K562 (cell line): ENCODE data around the gene EFCC1. TPM values are rescaled to one million over a fixed set of nuclear protein-coding genes. Genes with fewer than 3 reads are reported as not detected.

Source experiments
- ATAC-seq: fragments of 200-7000 bp; cut with Tn5 transposase; 3 replicates; pipeline ENCODE4 v1.9.1; 2020; ENCODE audit warnings: moderate library complexity
- BruUV-seq: library from RNA; stranded (reverse); fragments of 400-500 nt; replicated peaks from 2 replicates; lab custom pipeline; 2021; lab: Mats Ljungman, UMichigan
- CTCF ChIA-PET: fragments of 300-600 bp; formaldehyde crosslinking; extraction: SDS; loops from one replicate; lab custom pipeline; 2021; ENCODE audit warnings: low intra/inter-chr PET ratio; lab: Yijun Ruan, JAX
- POLR2A ChIA-PET: fragments of 300-600, 350-650 bp; sonication (Branson Sonifier 250); formaldehyde crosslinking; extraction: SDS; loops from one replicate; lab custom pipeline; 2021; ENCODE audit warnings: antibody characterized with exemption, inconsistent platforms; lab: Yijun Ruan, JAX
- DNase-seq, 4 experiments: peaks; one replicate each; pipeline versions ENCODE4 v3.0.0 to v3.0.0-alpha.2; 2011 to 2018; ENCODE audit warnings: low spot score in 3 of 4, mixed read lengths in 3 of 4; ENCODE audit errors: extremely low read depth in 1 of 4
- FAIRE-seq: peaks from 2 replicates; lab custom pipeline; 2011; peaks lifted over from hg19 to GRCh38; lab: Jason Lieb, UNC
- H2AFZ ChIP-seq: 2 replicates; pipeline ENCODE4 v1.6.0; 2011; ENCODE audit warnings: low read depth, low read length, control low read depth, inconsistent platforms
- H3K27ac ChIP-seq: fragments of 200-600 bp; 3 replicates; pipeline ENCODE4 v1.8.0; 2011; ENCODE audit warnings: low read depth, mild to moderate bottlenecking, control low read depth, inconsistent platforms, low read length, moderate library complexity, mixed read lengths; ENCODE audit errors: extremely low read depth
- H3K27me3 ChIP-seq, 2 experiments: fragments of 300-600 bp in 1 of 2; 2 replicates in 1 of 2; 3 replicates in 1 of 2; pipeline versions ENCODE4 v1.6.0 to v1.8.0; 2011; ENCODE audit warnings: inconsistent platforms in 2 of 2, low read length in 2 of 2, mild to moderate bottlenecking in 1 of 2, mixed read lengths in 1 of 2, moderate library complexity in 1 of 2; ENCODE audit not compliant: control insufficient read depth in 2 of 2, insufficient read depth in 2 of 2
- H3K36me3 ChIP-seq: fragments of 300-600 bp; 3 replicates; pipeline ENCODE4 v1.8.0; 2011; ENCODE audit warnings: mild to moderate bottlenecking, low read length, inconsistent platforms; ENCODE audit not compliant: control insufficient read depth, insufficient read depth
- H3K4me1 ChIP-seq, 2 experiments: fragments of 200-600 bp in 1 of 2; replicated peaks in 1 of 2; 2 replicates in 1 of 2; 3 replicates in 1 of 2; pipeline versions ENCODE4 v1.5.1 to v1.8.0; 2011; ENCODE audit warnings: inconsistent platforms in 2 of 2, low read length in 2 of 2, mild to moderate bottlenecking in 1 of 2, mixed read lengths in 1 of 2, moderate library complexity in 1 of 2; ENCODE audit not compliant: control insufficient read depth in 2 of 2, insufficient read depth in 2 of 2
- H3K4me2 ChIP-seq: 2 replicates; pipeline ENCODE4 v1.6.1; 2011; ENCODE audit warnings: low read length, control low read depth, inconsistent platforms, mixed read lengths; ENCODE audit not compliant: insufficient read depth
- H3K4me3 ChIP-seq: fragments of 200-600 bp; sonication (generic), shearing (Covaris generic); 2 replicates; pipeline ENCODE4 v1.5.1; 2016; ENCODE audit warnings: control low read depth, inconsistent platforms
- H3K79me2 ChIP-seq: fragments of 200-600 bp; 3 replicates; pipeline ENCODE4 v1.8.0; 2011; ENCODE audit warnings: low read length, inconsistent platforms; ENCODE audit not compliant: control insufficient read depth, insufficient read depth
- H3K9ac ChIP-seq, 2 experiments: 2 replicates each; pipeline versions ENCODE4 v1.6.0 to v1.6.1; 2011; ENCODE audit warnings: low read depth in 2 of 2, low read length in 2 of 2, control low read depth in 1 of 2, inconsistent platforms in 1 of 2, mild to moderate bottlenecking in 1 of 2, mixed read lengths in 1 of 2; ENCODE audit not compliant: insufficient read depth in 1 of 2
- H3K9me1 ChIP-seq: one replicate; pipeline ENCODE4 v1.6.0; 2011; ENCODE audit warnings: inconsistent platforms, mild to moderate bottlenecking, low read length, moderate library complexity; ENCODE audit not compliant: control insufficient read depth, insufficient read depth
- H3K9me3 ChIP-seq: replicated peaks from 2 replicates; pipeline ENCODE4 v1.5.1; 2011; ENCODE audit warnings: low read depth, low read length, inconsistent platforms; ENCODE audit not compliant: control insufficient read depth, insufficient read depth
- H4K20me1 ChIP-seq: replicated peaks from 2 replicates; pipeline ENCODE4 v1.6.1; 2011; ENCODE audit warnings: low read length, inconsistent platforms, mixed read lengths; ENCODE audit not compliant: control insufficient read depth, insufficient read depth
- MEIS2 ChIP-seq: fragments of 450-650 bp; IDR thresholded peaks from 2 replicates; pipeline ENCODE4 v1.6.1; 2014; ENCODE audit warnings: mild to moderate bottlenecking; ENCODE audit not compliant: partially characterized antibody
- ZZZ3 ChIP-seq: fragments of 450-650 bp; IDR thresholded peaks from 2 replicates; pipeline ENCODE4 v1.6.1; 2016; ENCODE audit warnings: antibody characterized with exemption, mild to moderate bottlenecking, moderate library complexity
- WGBS: fragments of 100-300 bp; shearing (Covaris generic); methylation state at CpG from one replicate; pipeline ENCODE4 v1.1.6; 2016; ENCODE audit warnings: low coverage, mixed read lengths; ENCODE audit not compliant: insufficient coverage; ENCODE audit errors: missing lambda C conversion rate; 5-methylcytosine and 5-hydroxymethylcytosine counted together
- in situ Hi-C: fragments of 300-500 bp; cut with MboI; formaldehyde crosslinking; loops from 4 replicates; pipeline ENCODE4 v1.15.0; 2018; ENCODE audit warnings: inconsistent platforms, mixed read lengths
- intact Hi-C: fragments of 100-400 bp; cut with micrococcal nuclease; formaldehyde crosslinking; loops from 2 replicates; pipeline ENCODE4 v1.14.2; 2022
- polyA plus RNA-seq, 8 experiments: library from polyadenylated mRNA; depleted of rRNA in 4 of 8; stranded (reverse) in 5 of 8; unstranded in 3 of 8; fragments of >200 nt; fragmentation: Nextera tagmentation in 2 of 8; fragmentation: Illumina TruSeq in 1 of 8; extraction: Ambion mirVana in 2 of 8; extraction: Trizol in 1 of 8; gene quantifications; 2 replicates each; pipeline versions ENCODE4 v1.2.1 to v1.2.3, GENCODE V29; 2011 to 2014; ENCODE audit warnings: inconsistent platforms in 1 of 8, missing spikeins in 1 of 8
- total RNA-seq, 7 experiments: library from RNA; depleted of rRNA in 6 of 7; stranded (reverse); fragments of >200 nt in 6 of 7; fragmentation: Illumina TruSeq in 2 of 7; extraction: Trizol in 2 of 7; gene quantifications; 2 replicates each; pipeline versions ENCODE4 v1.2.1 to v1.2.3, GENCODE V29; 2011 to 2021; ENCODE audit warnings: low replicate concordance in 1 of 7
- TF ChIP-seq, protein P1 (sequence below), 2 experiments: IDR thresholded peaks in 1 of 2; conservative IDR thresholded peaks in 1 of 2; 2 replicates each; pipeline ENCODE4 v1.6.1; 2016; ENCODE audit warnings: low read depth in 2 of 2, mild to moderate bottlenecking in 1 of 2, missing compliant biosample characterization in 1 of 2, missing genetic modification characterization in 1 of 2, moderate library complexity in 1 of 2

EFCC1 gene
- total and polyA plus RNA-seq, 9 of the 15 experiments (the other 6 are each of a cell fraction or from before 2014, with no cell fraction given) = not detected

DNA sequence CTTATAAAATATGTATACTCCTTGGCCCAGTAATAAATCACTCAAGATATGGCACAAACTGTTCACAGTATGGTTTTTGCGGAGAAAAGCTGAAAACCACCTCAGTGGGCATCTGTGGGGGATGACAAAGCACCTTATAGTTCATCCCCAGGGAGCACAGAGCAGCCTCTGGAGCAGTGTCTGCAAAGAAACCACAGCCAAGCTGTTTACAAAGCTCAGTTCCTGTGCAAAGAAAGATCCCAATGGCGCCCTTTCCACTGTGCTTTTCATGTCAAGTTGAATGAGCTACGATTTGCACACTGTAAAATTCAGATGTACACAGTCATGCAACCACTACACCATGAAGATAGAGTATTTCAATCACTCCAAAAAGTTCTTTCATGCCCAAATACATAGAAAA is 2.5 kb upstream of the EFCC1 start:
- 7% methylated on average over 3 of the region's 3 CpGs for WGBS
- no peaks in the 10 kb centered on the region for H3K9me1 ChIP-seq
- H3K4me1 ChIP-seq = peaks cover 4 to 22% of the 10 kb centered on the region in 2 experiments; a peak in 4 of 5 replicates
- intact Hi-C loops = no loop called here
- no peak overlapping the region for H3K4me2 ChIP-seq
- peaks cover 9 to 46% of the 10 kb centered on the region in 2 experiments; a peak in 4 of 5 replicates for H3K27me3 ChIP-seq
- no peaks in the 10 kb centered on the region for H4K20me1 ChIP-seq
- H2AFZ ChIP-seq = 0 out of 2 replicates have a peak overlapping the region, but pooled peaks have one; percentile 9
- no peaks in the 10 kb centered on the region for H3K79me2 ChIP-seq
- DNase-seq (no peak), FAIRE-seq (no peak), ATAC-seq (no peak)
- H3K9me3 ChIP-seq = no peaks in the 10 kb centered on the region
- TF ChIP-seq, protein P1, sequence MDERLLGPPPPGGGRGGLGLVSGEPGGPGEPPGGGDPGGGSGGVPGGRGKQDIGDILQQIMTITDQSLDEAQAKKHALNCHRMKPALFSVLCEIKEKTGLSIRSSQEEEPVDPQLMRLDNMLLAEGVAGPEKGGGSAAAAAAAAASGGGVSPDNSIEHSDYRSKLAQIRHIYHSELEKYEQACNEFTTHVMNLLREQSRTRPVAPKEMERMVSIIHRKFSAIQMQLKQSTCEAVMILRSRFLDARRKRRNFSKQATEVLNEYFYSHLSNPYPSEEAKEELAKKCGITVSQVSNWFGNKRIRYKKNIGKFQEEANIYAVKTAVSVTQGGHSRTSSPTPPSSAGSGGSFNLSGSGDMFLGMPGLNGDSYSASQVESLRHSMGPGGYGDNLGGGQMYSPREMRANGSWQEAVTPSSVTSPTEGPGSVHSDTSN (CRISPR knock-in tag; IDR thresholded peaks at IDR 0.05; ENCODE audit: low read depth) = no peak
- TF ChIP-seq, protein P1 (tag; conservative IDR thresholded peaks at IDR 0.05; ENCODE audit: low read depth) = peak; percentile 37; the same call in 1 of the 2 replicates
- TF ChIP-seq MEIS2 (peak; percentile 39), ZZZ3 (no peak)
- H3K27ac ChIP-seq = no peak overlapping the region
- H3K9ac ChIP-seq = no peak overlapping the region
- in situ Hi-C loops = no loop called here
- no TSS peak for BruUV-seq
- H3K4me3 ChIP-seq = no peak overlapping the region
- ChIA-PET POLR2A (interaction anchor here (0.5 to 0.7 kb wide), 2 partner anchors 209 to 410 kb away, joined by 4 read pairs; no protein-coding TSS in a partner anchor), CTCF (no interaction called here)
- H3K36me3 ChIP-seq = no peaks in the 10 kb centered on the region
